Measurements from ENCODE around the gene RAD9B. TPM values are rescaled to one million over a fixed set of nuclear protein-coding genes. Genes with fewer than 3 reads are reported as not detected.
"Not testable (repeated sequence)": the region's sequence is repeated elsewhere in the genome, so short reads cannot be mapped to it uniquely, and the experiment has no call there.

The RAD9B gene
- total RNA-seq = 1.1 TPM
- long read RNA-seq, partial matches to known transcripts = 0 of 2 reads
- long read RNA-seq, other reads (novel, unspliced or antisense) = 2 of 2 reads

DNA sequence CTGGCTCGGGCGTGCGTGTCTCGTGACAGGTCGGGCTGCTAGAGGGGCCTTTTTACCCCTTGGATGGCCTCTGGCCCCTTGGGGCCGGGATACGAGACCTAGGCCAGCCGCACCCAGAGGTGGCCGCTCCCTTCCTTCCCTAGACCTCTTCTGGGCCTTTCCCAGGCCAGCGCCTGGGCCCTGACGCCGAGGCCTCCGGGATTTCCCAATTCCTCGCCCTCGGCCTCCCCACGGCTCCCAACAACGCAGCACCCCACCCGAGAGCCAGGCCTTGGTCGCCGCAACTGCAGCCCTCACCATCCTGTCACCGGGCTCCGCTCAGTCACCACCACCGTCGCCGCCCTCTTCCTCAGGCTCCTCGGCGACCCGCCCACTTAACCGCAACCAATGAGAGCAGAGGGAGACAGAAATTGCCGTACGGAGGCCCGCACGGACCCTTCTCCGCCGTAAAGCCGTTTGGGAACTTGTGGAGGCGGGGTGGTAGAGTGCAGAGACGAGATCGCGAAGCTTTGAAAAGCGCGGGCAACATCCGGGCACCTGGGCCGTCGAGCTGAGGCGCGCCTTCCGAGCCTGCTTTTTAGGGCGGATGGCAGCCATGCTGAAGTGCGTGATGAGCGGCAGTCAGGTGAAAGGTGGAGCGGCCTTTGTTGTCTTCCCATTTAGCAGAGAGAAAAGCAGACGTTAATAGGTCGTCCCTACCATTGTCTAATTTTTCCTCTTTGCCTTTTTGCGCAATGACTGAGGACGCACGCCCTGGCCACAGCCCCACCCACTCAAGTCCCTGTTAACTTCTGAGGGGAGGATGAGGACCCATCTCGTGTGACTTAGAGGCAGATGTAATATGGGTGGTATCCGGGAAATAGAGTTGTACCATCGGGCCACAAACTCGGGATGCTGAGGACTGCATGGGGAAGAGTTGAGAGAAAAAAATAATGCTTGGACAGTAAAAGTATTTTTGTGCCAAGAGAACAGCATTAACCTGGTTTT lies at the start of gene RAD9B, which contains the start of gene VPS29:
TSS of gene RAD9B (plus strand) at position 580 of the 987 bp plus-strand sequence. CDS start at position 587, 7 bp downstream.
TSS of gene VPS29 (minus strand) at position 360 of the 987 bp plus-strand sequence. CDS start at position 300, 60 bp downstream.
- TF ChIP-seq, protein P1, sequence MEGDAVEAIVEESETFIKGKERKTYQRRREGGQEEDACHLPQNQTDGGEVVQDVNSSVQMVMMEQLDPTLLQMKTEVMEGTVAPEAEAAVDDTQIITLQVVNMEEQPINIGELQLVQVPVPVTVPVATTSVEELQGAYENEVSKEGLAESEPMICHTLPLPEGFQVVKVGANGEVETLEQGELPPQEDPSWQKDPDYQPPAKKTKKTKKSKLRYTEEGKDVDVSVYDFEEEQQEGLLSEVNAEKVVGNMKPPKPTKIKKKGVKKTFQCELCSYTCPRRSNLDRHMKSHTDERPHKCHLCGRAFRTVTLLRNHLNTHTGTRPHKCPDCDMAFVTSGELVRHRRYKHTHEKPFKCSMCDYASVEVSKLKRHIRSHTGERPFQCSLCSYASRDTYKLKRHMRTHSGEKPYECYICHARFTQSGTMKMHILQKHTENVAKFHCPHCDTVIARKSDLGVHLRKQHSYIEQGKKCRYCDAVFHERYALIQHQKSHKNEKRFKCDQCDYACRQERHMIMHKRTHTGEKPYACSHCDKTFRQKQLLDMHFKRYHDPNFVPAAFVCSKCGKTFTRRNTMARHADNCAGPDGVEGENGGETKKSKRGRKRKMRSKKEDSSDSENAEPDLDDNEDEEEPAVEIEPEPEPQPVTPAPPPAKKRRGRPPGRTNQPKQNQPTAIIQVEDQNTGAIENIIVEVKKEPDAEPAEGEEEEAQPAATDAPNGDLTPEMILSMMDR (IDR thresholded peaks at IDR 0.05) = no peak
- ATAC-seq (peak; percentile 98 to 99), DNase-seq (peak; percentile 99)
- Histone ChIP-seq H3K4me3 (peak within 1 kb of the TSS; percentile 96), H3K9me3 (no peaks in the 10 kb centered on the region), H3K4me1 (peaks cover 39% of the 10 kb centered on the region), H3K27ac (peak within 1 kb of the TSS; percentile 93), H3K36me3 (no peaks in the 10 kb centered on the region), H3K27me3 (ENCODE audit: low read depth) (no peaks in the 10 kb centered on the region)
- intact Hi-C loops (cut with DNase I) = no loop called here

DNA sequence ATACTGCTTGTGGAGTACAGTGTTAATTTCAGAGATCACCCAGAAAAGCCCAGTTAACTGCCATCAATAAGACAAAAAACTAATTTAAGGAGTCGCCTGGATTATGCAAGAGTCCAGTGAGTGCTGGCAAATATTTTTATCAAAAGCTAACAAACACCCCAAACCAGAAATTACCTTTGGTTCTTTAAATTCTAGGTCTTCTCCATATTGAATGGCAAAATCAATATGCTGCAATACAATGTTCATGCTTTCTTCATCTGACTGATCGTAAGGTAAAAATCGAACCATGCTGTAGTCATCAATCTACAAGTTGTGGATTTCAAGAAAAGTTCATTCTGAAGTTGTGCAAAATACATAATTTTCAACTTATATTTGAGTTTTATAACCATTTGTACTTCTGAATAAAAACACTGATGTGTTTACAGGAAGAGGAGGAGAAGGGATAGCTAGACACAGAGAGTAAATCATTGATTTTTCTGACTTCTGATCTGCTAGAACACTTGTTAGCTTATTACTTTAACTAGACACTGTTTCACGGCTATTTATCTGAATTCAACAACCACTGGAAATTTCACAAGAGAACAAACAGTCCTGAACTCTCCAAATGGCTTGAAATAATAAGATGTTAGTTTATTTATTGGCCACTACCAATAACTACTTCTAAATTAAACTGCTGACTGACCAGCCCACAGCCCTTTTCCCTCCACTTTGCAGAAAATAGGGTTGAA lies 48.4 kb upstream of the RAD9B start:
- intact Hi-C loops (cut with DNase I) = no loop called here

DNA sequence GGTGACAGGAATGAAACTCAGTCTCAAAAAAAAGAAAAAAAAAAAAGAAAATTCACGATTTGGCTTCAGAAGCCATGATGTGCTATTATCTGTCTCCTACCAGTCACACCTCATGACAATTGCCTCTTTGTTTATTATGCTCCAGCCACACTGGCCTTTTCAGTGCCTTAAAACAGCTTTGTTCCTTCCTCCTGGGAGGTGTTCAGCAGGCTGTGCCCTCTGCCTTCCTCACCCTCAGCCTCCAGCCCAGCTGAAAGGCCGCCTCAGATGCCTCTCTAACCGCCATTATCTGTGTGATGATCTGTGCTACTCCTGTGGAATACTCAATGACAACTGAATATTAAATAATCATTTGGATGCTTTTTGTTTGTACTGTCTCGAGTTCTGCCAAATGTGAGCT lies 43.4 kb upstream of the RAD9B start:
- TF ChIP-seq, protein P1 (IDR thresholded peaks at IDR 0.05) = no peak
- no peak for ATAC-seq
- intact Hi-C loops (cut with DNase I) = no loop called here
- H3K4me3 ChIP-seq = no peak overlapping the region
- peaks cover 85% of the 10 kb centered on the region for H3K36me3 ChIP-seq
- H3K27ac ChIP-seq = no peak overlapping the region
- no peaks in the 10 kb centered on the region for H3K9me3 ChIP-seq
- H3K27me3 ChIP-seq (ENCODE audit: low read depth) = no peaks in the 10 kb centered on the region
- peaks cover 11% of the 10 kb centered on the region for H3K4me1 ChIP-seq
- no peak for DNase-seq

More for the DNA sequence above, 48.4 kb upstream of the RAD9B start:
- Histone ChIP-seq H3K27ac (no peak overlapping the region), H3K9me3 (no peaks in the 10 kb centered on the region), H3K36me3 (peaks cover 58% of the 10 kb centered on the region), H3K4me1 (peaks cover 18% of the 10 kb centered on the region), H3K27me3 (ENCODE audit: low read depth) (no peaks in the 10 kb centered on the region), H3K4me3 (no peak overlapping the region)
- no peak for DNase-seq
- no peak for ATAC-seq
- TF ChIP-seq, protein P1 (IDR thresholded peaks at IDR 0.05) = no peak

DNA sequence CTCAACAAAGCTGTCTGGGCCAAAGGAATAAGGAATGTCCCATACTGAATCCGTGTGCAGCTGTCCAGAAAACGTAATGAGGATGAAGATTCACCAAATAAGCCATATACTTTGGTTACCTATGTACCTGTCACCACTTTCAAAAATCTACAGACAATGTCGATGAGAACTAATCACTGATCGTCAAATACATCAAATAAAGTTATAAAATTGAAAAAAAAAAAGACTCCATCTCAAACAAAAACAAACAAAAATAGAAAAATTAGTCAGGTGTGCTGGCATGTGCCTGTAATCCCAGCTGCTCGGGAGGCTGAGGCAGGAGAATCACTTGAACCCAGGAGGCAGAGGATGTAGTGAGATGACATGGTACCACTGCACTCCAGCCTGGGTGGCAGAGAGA lies 40.9 kb upstream of the RAD9B start:
- intact Hi-C loops (cut with DNase I); DNase-seq; H3K9me3 ChIP-seq; H3K27me3 ChIP-seq (ENCODE audit: low read depth); ATAC-seq; H3K4me3 ChIP-seq; H3K27ac ChIP-seq: not testable (repeated sequence)
- H3K4me1 ChIP-seq = peaks cover 11% of the 10 kb centered on the region
- H3K36me3 ChIP-seq = peaks cover 85% of the 10 kb centered on the region

DNA sequence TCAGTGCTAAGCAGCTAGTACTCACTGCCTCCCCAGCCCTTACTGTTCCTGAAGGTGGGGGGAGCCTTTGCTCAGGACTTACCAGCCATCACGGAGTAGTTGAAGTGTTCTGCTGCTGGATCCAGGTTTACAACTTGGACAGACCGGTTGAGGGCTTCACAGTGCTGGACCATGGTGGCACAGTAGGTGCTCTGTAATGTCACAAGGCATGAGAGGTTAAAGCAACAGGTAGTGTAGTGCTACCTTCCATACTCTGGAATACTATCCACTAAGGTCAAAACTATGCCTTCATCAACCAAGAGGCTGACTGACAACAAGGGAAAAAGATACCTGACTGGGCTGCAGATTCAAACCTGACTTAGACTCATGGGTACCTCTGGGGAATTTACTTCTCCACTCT lies 37.1 kb upstream of the RAD9B start:
- Histone ChIP-seq H3K27ac (no peak overlapping the region), H3K27me3 (ENCODE audit: low read depth) (no peaks in the 10 kb centered on the region), H3K4me3 (no peak overlapping the region), H3K36me3 (peaks cover 53% of the 10 kb centered on the region), H3K9me3 (no peaks in the 10 kb centered on the region), H3K4me1 (peaks cover 24% of the 10 kb centered on the region)
- intact Hi-C loops (cut with DNase I) = no loop called here
- DNase-seq = no peak
- no peak for ATAC-seq
- TF ChIP-seq, protein P1 (IDR thresholded peaks at IDR 0.05) = no peak

DNA sequence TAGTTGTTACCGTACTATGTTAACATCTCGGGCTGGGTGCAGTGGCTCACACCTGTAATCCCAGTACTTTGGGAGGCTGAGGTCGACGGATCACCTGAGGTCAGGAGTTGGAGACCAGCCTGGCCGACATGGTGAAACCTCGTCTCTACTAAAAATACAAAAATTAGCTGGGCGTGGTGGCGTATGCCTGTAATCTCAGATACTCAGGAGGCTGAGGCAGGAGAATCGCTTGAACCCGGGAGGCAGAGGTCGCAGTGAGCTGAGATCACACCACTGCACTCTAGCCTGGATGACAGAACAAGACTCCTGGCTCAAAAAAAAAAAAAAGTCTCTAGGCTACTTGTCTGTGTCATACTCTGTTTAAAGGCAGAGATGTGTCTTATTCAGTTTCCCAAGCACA lies 36.4 kb upstream of the RAD9B start:
- ATAC-seq; intact Hi-C loops (cut with DNase I); DNase-seq; H3K27me3 ChIP-seq (ENCODE audit: low read depth); H3K27ac ChIP-seq; H3K4me3 ChIP-seq; H3K9me3 ChIP-seq: not testable (repeated sequence)
- Histone ChIP-seq H3K36me3 (peaks cover 46% of the 10 kb centered on the region), H3K4me1 (peaks cover 24% of the 10 kb centered on the region)
